MV-4-11 (cell line): ENCODE data around the gene NIPAL4.

Experiments
- DNase-seq: peaks from one replicate; lab custom pipeline; 2025; lab: John Stamatoyannopoulos, UW

Gene NIPAL4

GRCh38 chr5:157516626-157517325, 56.8 kb downstream of the NIPAL4 start:
- no peak for DNase-seq

GRCh38 chr5:157518963-157519362, 59.0 kb downstream of the NIPAL4 start:
- peak; percentile 41 for DNase-seq

- DNase-seq, result no peak
Observed at GRCh38 chr5:157519579-157520253, 59.7 kb downstream of the NIPAL4 start.

GRCh38 chr5:157520911-157521703, 61.1 kb downstream of the NIPAL4 start:
- peak; percentile 25 for DNase-seq

- DNase-seq, result no peak
Observed at GRCh38 chr5:157521704-157522029, 61.7 kb downstream of the NIPAL4 start.

- no peak for DNase-seq
Observed at GRCh38 chr5:157523976-157524375, 64.0 kb downstream of the NIPAL4 start.
